SHP77 treated with DMSO at 0.1 percent for 48 hours (cell line): ENCODE results near the gene OS9.

Experiments used
- DNase-seq: peaks from one replicate; lab custom pipeline; 2025; lab: John Stamatoyannopoulos, UW

OS9 gene

GRCh38 chr12:57769594-57769993, 75.7 kb downstream of the OS9 start:
- no peak for DNase-seq

- DNase-seq, result no peak
These were observed 76.8 kb downstream of the OS9 start for GRCh38 chr12:57770734-57771133.
